ENCODE data around the gene HGS.

DNA sequence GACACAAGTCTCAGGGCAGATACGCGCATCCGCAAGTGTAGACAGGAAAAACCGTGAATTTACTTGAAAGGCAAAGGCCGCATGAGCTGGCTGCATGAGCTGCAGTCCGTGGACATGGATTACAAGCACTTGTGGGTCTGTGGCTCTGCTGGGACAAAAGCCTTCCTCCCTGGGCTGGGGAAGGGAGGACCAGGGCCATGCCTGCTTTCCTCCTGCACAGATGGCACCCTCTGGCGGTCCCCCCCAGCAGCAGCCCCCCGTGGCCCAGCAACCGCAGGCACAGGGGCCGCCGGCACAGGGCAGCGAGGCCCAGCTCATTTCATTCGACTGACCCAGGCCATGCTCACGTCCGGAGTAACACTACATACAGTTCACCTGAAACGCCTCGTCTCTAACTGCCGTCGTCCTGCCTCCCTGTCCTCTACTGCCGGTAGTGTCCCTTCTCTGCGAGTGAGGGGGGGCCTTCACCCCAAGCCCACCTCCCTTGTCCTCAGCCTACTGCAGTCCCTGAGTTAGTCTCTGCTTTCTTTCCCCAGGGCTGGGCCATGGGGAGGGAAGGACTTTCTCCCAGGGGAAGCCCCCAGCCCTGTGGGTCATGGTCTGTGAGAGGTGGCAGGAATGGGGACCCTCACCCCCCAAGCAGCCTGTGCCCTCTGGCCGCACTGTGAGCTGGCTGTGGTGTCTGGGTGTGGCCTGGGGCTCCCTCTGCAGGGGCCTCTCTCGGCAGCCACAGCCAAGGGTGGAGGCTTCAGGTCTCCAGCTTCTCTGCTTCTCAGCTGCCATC, 17.7 kb downstream of the HGS start:
- TF ChIP-seq, protein P1, sequence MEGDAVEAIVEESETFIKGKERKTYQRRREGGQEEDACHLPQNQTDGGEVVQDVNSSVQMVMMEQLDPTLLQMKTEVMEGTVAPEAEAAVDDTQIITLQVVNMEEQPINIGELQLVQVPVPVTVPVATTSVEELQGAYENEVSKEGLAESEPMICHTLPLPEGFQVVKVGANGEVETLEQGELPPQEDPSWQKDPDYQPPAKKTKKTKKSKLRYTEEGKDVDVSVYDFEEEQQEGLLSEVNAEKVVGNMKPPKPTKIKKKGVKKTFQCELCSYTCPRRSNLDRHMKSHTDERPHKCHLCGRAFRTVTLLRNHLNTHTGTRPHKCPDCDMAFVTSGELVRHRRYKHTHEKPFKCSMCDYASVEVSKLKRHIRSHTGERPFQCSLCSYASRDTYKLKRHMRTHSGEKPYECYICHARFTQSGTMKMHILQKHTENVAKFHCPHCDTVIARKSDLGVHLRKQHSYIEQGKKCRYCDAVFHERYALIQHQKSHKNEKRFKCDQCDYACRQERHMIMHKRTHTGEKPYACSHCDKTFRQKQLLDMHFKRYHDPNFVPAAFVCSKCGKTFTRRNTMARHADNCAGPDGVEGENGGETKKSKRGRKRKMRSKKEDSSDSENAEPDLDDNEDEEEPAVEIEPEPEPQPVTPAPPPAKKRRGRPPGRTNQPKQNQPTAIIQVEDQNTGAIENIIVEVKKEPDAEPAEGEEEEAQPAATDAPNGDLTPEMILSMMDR (IDR thresholded peaks at IDR 0.05) = no peak
- no peak for TF ChIP-seq POLR2A (IDR thresholded peaks at IDR 0.05)

All from prostate gland (tissue), 2 donors.